Central memory CD8-positive, alpha-beta T cell (primary cell): ENCODE results near the gene SEC22C.
A peak's percentile ranks its signal among the peaks of the same experiment; 100 is the strongest.

Experiments
- ATAC-seq: fragments of 150-1000 bp; cut with Tn5 transposase; replicated peaks from 2 replicates; pipeline ENCODE4 v1.10.0; 2022; ENCODE audit warnings: mild to moderate bottlenecking, moderate FRiP score, moderate number of reproducible peaks; ENCODE audit not compliant: poor library complexity, severe bottlenecking; ENCODE audit errors: extremely low read depth
- DNase-seq, 2 donors: peaks; one replicate each; pipeline ENCODE4 v3.0.0; 2021; ENCODE audit warnings: low spot score in 2 of 2
- H3K27ac Mint-ChIP-seq: one replicate; pipeline ENCODE4 v1.8.0; 2022; ENCODE audit warnings: low read depth, mild to moderate bottlenecking, moderate library complexity, mixed read lengths
- H3K27me3 Mint-ChIP-seq: one replicate; pipeline ENCODE4 v1.8.0; 2022; ENCODE audit warnings: mixed read lengths
- H3K36me3 Mint-ChIP-seq: one replicate; pipeline ENCODE4 v1.8.0; 2022; ENCODE audit warnings: mild to moderate bottlenecking, moderate library complexity, mixed read lengths; ENCODE audit not compliant: insufficient read depth
- H3K4me1 Mint-ChIP-seq: one replicate; pipeline ENCODE4 v1.8.0; 2022; ENCODE audit warnings: mixed read lengths
- H3K4me3 Mint-ChIP-seq: one replicate; pipeline ENCODE4 v1.8.0; 2022; ENCODE audit warnings: mild to moderate bottlenecking, moderate library complexity, mixed read lengths
- H3K9me3 Mint-ChIP-seq: one replicate; pipeline ENCODE4 v1.8.0; 2022; ENCODE audit warnings: mixed read lengths

Gene SEC22C

GRCh38 chr3:42504334-42505127, 77.2 kb downstream of the SEC22C start:
- ATAC-seq (no peak), DNase-seq (no peak)
- H3K27ac Mint-ChIP-seq: no peak overlapping the region
- H3K27me3 Mint-ChIP-seq: peaks cover 28% of the 10 kb centered on the region
- H3K36me3 Mint-ChIP-seq: peaks cover 10% of the 10 kb centered on the region
- H3K4me3 Mint-ChIP-seq: no peak overlapping the region
- peaks cover 32% of the 10 kb centered on the region for H3K4me1 Mint-ChIP-seq
- H3K9me3 Mint-ChIP-seq: no peaks in the 10 kb centered on the region

GRCh38 chr3:42503957-42504333, 77.8 kb downstream of the SEC22C start:
- Mint-ChIP-seq H3K4me1 (peaks cover 31% of the 10 kb centered on the region), H3K4me3 (peak overlapping the region; percentile 88), H3K9me3 (no peaks in the 10 kb centered on the region), H3K27ac (no peak overlapping the region), H3K36me3 (peaks cover 10% of the 10 kb centered on the region), H3K27me3 (peaks cover 34% of the 10 kb centered on the region)
- DNase-seq (no peak), ATAC-seq (no peak)

- Mint-ChIP-seq H3K27me3 (peaks cover 40% of the 10 kb centered on the region), H3K36me3 (peaks cover 10% of the 10 kb centered on the region), H3K4me1 (peaks cover 26% of the 10 kb centered on the region), H3K27ac (no peak overlapping the region), H3K9me3 (no peaks in the 10 kb centered on the region), H3K4me3 (peak overlapping the region; percentile 88)
- DNase-seq: no peak
- no peak for ATAC-seq
These were observed 78.4 kb downstream of the SEC22C start for GRCh38 chr3:42503251-42503924.

GRCh38 chr3:42502429-42503250, 79.1 kb downstream of the SEC22C start, which contains the start of gene VIPR1:
TSS of gene VIPR1 (plus strand) at chr3:42502643. CDS start at chr3:42502736, 93 bp downstream.
- Mint-ChIP-seq H3K27me3 (peaks cover 47% of the 10 kb centered on the region), H3K27ac (peak within 1 kb of the TSS; percentile 19), H3K4me1 (peaks cover 26% of the 10 kb centered on the region), H3K36me3 (peaks cover 8% of the 10 kb centered on the region), H3K4me3 (peak within 1 kb of the TSS; percentile 88), H3K9me3 (no peaks in the 10 kb centered on the region)
- peak; percentile 96 for ATAC-seq
- DNase-seq: peak; percentile 77 to 82

GRCh38 chr3:42501681-42502428, 79.9 kb downstream of the SEC22C start:
- ATAC-seq (peak; percentile 50), DNase-seq (peak; percentile 22 to 34)
- Mint-ChIP-seq H3K9me3 (no peaks in the 10 kb centered on the region), H3K27ac (peak overlapping the region; percentile 19), H3K27me3 (peaks cover 55% of the 10 kb centered on the region), H3K4me1 (peaks cover 26% of the 10 kb centered on the region), H3K4me3 (peak overlapping the region; percentile 88), H3K36me3 (peaks cover 8% of the 10 kb centered on the region)

- peak overlapping the region; percentile 88 for H3K4me3 Mint-ChIP-seq
- DNase-seq: no peak
- ATAC-seq: no peak
- H3K27me3 Mint-ChIP-seq: peaks cover 57% of the 10 kb centered on the region
- H3K27ac Mint-ChIP-seq: peak overlapping the region; percentile 72
- peaks cover 26% of the 10 kb centered on the region for H3K4me1 Mint-ChIP-seq
- H3K36me3 Mint-ChIP-seq: peaks cover 8% of the 10 kb centered on the region
- H3K9me3 Mint-ChIP-seq: no peaks in the 10 kb centered on the region
These were observed 80.5 kb downstream of the SEC22C start for GRCh38 chr3:42501321-42501680.

- no peaks in the 10 kb centered on the region for H3K9me3 Mint-ChIP-seq
- no peak for ATAC-seq
- DNase-seq: no peak
- peaks cover 26% of the 10 kb centered on the region for H3K4me1 Mint-ChIP-seq
- H3K36me3 Mint-ChIP-seq: peaks cover 8% of the 10 kb centered on the region
- H3K4me3 Mint-ChIP-seq: peak overlapping the region; percentile 88
- peak overlapping the region; percentile 72 for H3K27ac Mint-ChIP-seq
- H3K27me3 Mint-ChIP-seq: peaks cover 57% of the 10 kb centered on the region
These were observed 80.9 kb downstream of the SEC22C start for GRCh38 chr3:42500909-42501308.

GRCh38 chr3:42500091-42500490, 81.7 kb downstream of the SEC22C start:
- peak overlapping the region; percentile 88 for H3K4me3 Mint-ChIP-seq

GRCh38 chr3:42499478-42499871, 82.3 kb downstream of the SEC22C start:
- Mint-ChIP-seq H3K27me3 (peaks cover 57% of the 10 kb centered on the region), H3K36me3 (peaks cover 8% of the 10 kb centered on the region), H3K9me3 (no peaks in the 10 kb centered on the region), H3K27ac (no peak overlapping the region), H3K4me3 (no peak overlapping the region), H3K4me1 (peaks cover 26% of the 10 kb centered on the region)
- ATAC-seq (no peak), DNase-seq (no peak)

More at GRCh38 chr3:42500091-42500490, 81.7 kb downstream of the SEC22C start:
- DNase-seq: no peak
- H3K4me1 Mint-ChIP-seq: peaks cover 26% of the 10 kb centered on the region
- ATAC-seq: no peak
- H3K27ac Mint-ChIP-seq: no peak overlapping the region
- peaks cover 57% of the 10 kb centered on the region for H3K27me3 Mint-ChIP-seq
- no peaks in the 10 kb centered on the region for H3K9me3 Mint-ChIP-seq
- peaks cover 8% of the 10 kb centered on the region for H3K36me3 Mint-ChIP-seq

- ATAC-seq (no peak), DNase-seq (no peak)
- no peak overlapping the region for H3K4me3 Mint-ChIP-seq
- H3K27me3 Mint-ChIP-seq: peaks cover 57% of the 10 kb centered on the region
- peaks cover 26% of the 10 kb centered on the region for H3K4me1 Mint-ChIP-seq
- H3K9me3 Mint-ChIP-seq: no peaks in the 10 kb centered on the region
- H3K27ac Mint-ChIP-seq: no peak overlapping the region
- peaks cover 8% of the 10 kb centered on the region for H3K36me3 Mint-ChIP-seq
These were observed 82.8 kb downstream of the SEC22C start for GRCh38 chr3:42498791-42499477.

- H3K27ac Mint-ChIP-seq: no peak overlapping the region
- DNase-seq (no peak), ATAC-seq (no peak)
- H3K4me1 Mint-ChIP-seq: peaks cover 23% of the 10 kb centered on the region
- peaks cover 4% of the 10 kb centered on the region for H3K36me3 Mint-ChIP-seq
- H3K27me3 Mint-ChIP-seq: peaks cover 57% of the 10 kb centered on the region
- no peak overlapping the region for H3K4me3 Mint-ChIP-seq
- H3K9me3 Mint-ChIP-seq: no peaks in the 10 kb centered on the region
These were observed 83.7 kb downstream of the SEC22C start for GRCh38 chr3:42498034-42498433.
